H9 (cell line): Measurements from ENCODE around the gene GNRHR. TPM values are rescaled to one million over a fixed set of nuclear protein-coding genes. Genes with fewer than 3 reads are reported as not detected.

ENCODE experiments used
- DNase-seq: peaks from one replicate; pipeline ENCODE4 v3.0.0-alpha.2; 2017
- H2AFZ ChIP-seq: one replicate; pipeline ENCODE4 v1.6.1; 2013; ENCODE audit warnings: mild to moderate bottlenecking, low read length, control low read depth, moderate library complexity
- H2AK5ac ChIP-seq: 2 replicates; pipeline ENCODE4 v1.6.1; 2013; ENCODE audit warnings: low read length, control low read depth, mixed read lengths; ENCODE audit not compliant: insufficient read length
- H2BK120ac ChIP-seq: one replicate; pipeline ENCODE4 v1.6.1; 2013; ENCODE audit warnings: low read depth, mild to moderate bottlenecking, low read length, control low read depth, inconsistent platforms; ENCODE audit not compliant: poor library complexity, severe bottlenecking
- H2BK12ac ChIP-seq: 2 replicates; pipeline ENCODE4 v1.6.1; 2013; ENCODE audit warnings: low read length, control low read depth, mixed read lengths, low read depth; ENCODE audit not compliant: insufficient read length
- H2BK15ac ChIP-seq: 2 replicates; pipeline ENCODE4 v1.6.1; 2013; ENCODE audit warnings: low read depth, low read length, control low read depth
- H2BK20ac ChIP-seq: one replicate; pipeline ENCODE4 v1.6.1; 2013; ENCODE audit warnings: low read depth, mild to moderate bottlenecking, low read length, control low read depth, inconsistent platforms; ENCODE audit not compliant: poor library complexity, severe bottlenecking
- H2BK5ac ChIP-seq: 2 replicates; pipeline ENCODE4 v1.6.1; 2013; ENCODE audit warnings: low read length, control low read depth, mixed read lengths; ENCODE audit not compliant: insufficient read length
- H3K14ac ChIP-seq: 2 replicates; pipeline ENCODE4 v1.6.1; 2013; ENCODE audit warnings: low read length, control low read depth; ENCODE audit not compliant: insufficient read depth
- H3K18ac ChIP-seq: 2 replicates; pipeline ENCODE4 v1.6.1; 2013; ENCODE audit warnings: low read depth, mild to moderate bottlenecking, mixed read lengths, low read length, control low read depth; ENCODE audit not compliant: insufficient read length
- H3K23ac ChIP-seq: 2 replicates; pipeline ENCODE4 v1.6.1; 2013; ENCODE audit warnings: low read length, control low read depth, mixed read lengths, low read depth; ENCODE audit not compliant: insufficient read length
- H3K23me2 ChIP-seq: 2 replicates; pipeline ENCODE4 v1.6.1; 2013; ENCODE audit warnings: low read depth, mild to moderate bottlenecking, mixed read lengths, low read length, control low read depth; ENCODE audit not compliant: insufficient read length, poor library complexity, severe bottlenecking
- H3K27ac ChIP-seq: 2 replicates; pipeline ENCODE4 v1.5.1; 2013; ENCODE audit warnings: low read length, control low read depth, mixed read lengths, low read depth; ENCODE audit not compliant: insufficient read length
- H3K27me3 ChIP-seq: 2 replicates; pipeline ENCODE4 v1.6.1; 2013; ENCODE audit warnings: low read length, control low read depth, inconsistent platforms; ENCODE audit not compliant: insufficient read depth
- H3K4ac ChIP-seq: 2 replicates; pipeline ENCODE4 v1.6.1; 2013; ENCODE audit warnings: low read depth, mild to moderate bottlenecking, control low read depth, inconsistent platforms, low read length, moderate library complexity
- H3K4me1 ChIP-seq: 2 replicates; pipeline ENCODE4 v1.6.1; 2013; ENCODE audit warnings: low read length, control low read depth, inconsistent platforms; ENCODE audit not compliant: insufficient read depth
- H3K4me2 ChIP-seq: 2 replicates; pipeline ENCODE4 v1.6.1; 2013; ENCODE audit warnings: low read length, control low read depth, mixed read lengths; ENCODE audit not compliant: insufficient read length, insufficient read depth
- H3K56ac ChIP-seq: 2 replicates; pipeline ENCODE4 v1.6.1; 2013; ENCODE audit warnings: low read depth, mild to moderate bottlenecking, mixed read lengths, low read length, control low read depth; ENCODE audit not compliant: insufficient read length
- H3K79me1 ChIP-seq: 2 replicates; pipeline ENCODE4 v1.6.1; 2013; ENCODE audit warnings: low read depth, mild to moderate bottlenecking, moderate library complexity, low read length, control low read depth, inconsistent platforms; ENCODE audit not compliant: insufficient read depth, poor library complexity, severe bottlenecking
- H3K79me2 ChIP-seq: 2 replicates; pipeline ENCODE4 v1.6.1; 2013; ENCODE audit warnings: low read length, control low read depth, inconsistent platforms; ENCODE audit not compliant: insufficient read depth
- H3K9ac ChIP-seq: 2 replicates; pipeline ENCODE4 v1.6.1; 2013; ENCODE audit warnings: low read length, control low read depth, mixed read lengths; ENCODE audit not compliant: insufficient read length; ENCODE audit errors: extremely low read depth
- H3K9me3 ChIP-seq: one replicate; pipeline ENCODE4 v1.6.1; 2013; ENCODE audit warnings: low read depth, low read length, inconsistent platforms; ENCODE audit not compliant: control insufficient read depth
- H3T11ph ChIP-seq: one replicate; pipeline ENCODE4 v1.6.1; 2013; ENCODE audit warnings: mild to moderate bottlenecking, low read length, control low read depth, inconsistent platforms
- H4K20me1 ChIP-seq: one replicate; pipeline ENCODE4 v1.6.1; 2013; ENCODE audit not compliant: control insufficient read depth, insufficient read length, insufficient read depth
- H4K5ac ChIP-seq: 2 replicates; pipeline ENCODE4 v1.6.1; 2013; ENCODE audit warnings: low read depth, mild to moderate bottlenecking, mixed read lengths, low read length, control low read depth; ENCODE audit not compliant: insufficient read length
- H4K8ac ChIP-seq: replicated peaks from 2 replicates; pipeline ENCODE4 v1.6.1; 2013; ENCODE audit warnings: low read length, control low read depth, mixed read lengths, low read depth; ENCODE audit not compliant: insufficient read length
- H4K91ac ChIP-seq: 2 replicates; pipeline ENCODE4 v1.6.1; 2013; ENCODE audit warnings: low read depth, mild to moderate bottlenecking, moderate library complexity, mixed read lengths, low read length, control low read depth; ENCODE audit not compliant: insufficient read length
- H3K27ac Mint-ChIP-seq, 3 experiments: 2 replicates in 2 of 3; 3 replicates in 1 of 3; pipeline ENCODE4 v1.8.0; 2020 to 2021; ENCODE audit warnings: mixed read lengths in 3 of 3, mild to moderate bottlenecking in 1 of 3, moderate library complexity in 1 of 3
- H3K27me3 Mint-ChIP-seq: 2 replicates; pipeline ENCODE4 v1.8.0; 2021; ENCODE audit warnings: low read depth, mild to moderate bottlenecking, moderate library complexity, mixed read lengths
- H3K36me3 Mint-ChIP-seq, 3 experiments: 2 replicates in 2 of 3; 3 replicates in 1 of 3; pipeline ENCODE4 v1.8.0; 2020 to 2021; ENCODE audit warnings: low read depth in 3 of 3, mixed read lengths in 3 of 3; ENCODE audit not compliant: insufficient read depth in 1 of 3
- H3K4me1 Mint-ChIP-seq, 2 experiments: 2 replicates each; pipeline ENCODE4 v1.8.0; 2020; ENCODE audit warnings: mixed read lengths in 2 of 2
- H3K4me3 Mint-ChIP-seq, 2 experiments: 2 replicates in 1 of 2; 3 replicates in 1 of 2; pipeline ENCODE4 v1.8.0; 2020 to 2021; ENCODE audit warnings: mild to moderate bottlenecking in 2 of 2, mixed read lengths in 2 of 2, moderate library complexity in 1 of 2
- H3K9me3 Mint-ChIP-seq, 2 experiments: 2 replicates in 1 of 2; 3 replicates in 1 of 2; pipeline ENCODE4 v1.8.0; 2020; ENCODE audit warnings: mild to moderate bottlenecking in 2 of 2, mixed read lengths in 2 of 2, moderate library complexity in 1 of 2
- WGBS: extraction: QIAGEN DNeasy Blood & Tissue Kit; methylation state at CpG from one replicate; pipeline ENCODE4 v1.1.7; 2013; ENCODE audit warnings: missing lambda C conversion rate, low lambda C conversion rate, mixed read lengths; ENCODE audit not compliant: insufficient read length; ENCODE audit errors: extremely low coverage; 5-methylcytosine and 5-hydroxymethylcytosine counted together
- total RNA-seq: library from RNA; stranded (reverse); gene quantifications from 2 replicates; pipeline ENCODE4 v1.2.1, GENCODE V29; 2021
- TF ChIP-seq, protein P1 (sequence below): fragments of 200-600 bp; sonication (generic); conservative IDR thresholded peaks from 3 replicates; pipeline ENCODE4 v1.8.0; 2021; ENCODE audit warnings: antibody characterized with exemption, mild to moderate bottlenecking

Gene GNRHR
- total RNA-seq, 1 experiment from 2014 or later: not detected

DNA sequence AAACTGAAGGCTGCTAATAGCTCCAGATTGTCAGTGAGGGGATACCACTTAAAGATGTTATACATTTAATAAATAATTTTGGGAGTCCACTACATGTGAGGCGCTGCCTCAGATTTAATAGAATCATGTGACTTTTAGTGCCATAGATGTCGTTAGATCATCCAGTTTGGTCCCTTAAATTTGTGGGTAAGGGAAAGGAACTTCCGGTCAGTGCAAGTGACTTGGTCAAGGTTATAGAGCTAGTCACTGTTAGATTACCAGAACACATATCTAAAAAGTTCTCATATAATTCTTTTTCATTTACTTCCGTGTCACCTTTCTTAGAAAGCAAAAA is 52.7 kb downstream of the GNRHR start:
- peak overlapping the region; percentile 62 for H3K9ac ChIP-seq
- H3K27me3 Mint-ChIP-seq: no peaks in the 10 kb centered on the region
- no peak overlapping the region for H2BK5ac ChIP-seq
- no peak overlapping the region for H3K18ac ChIP-seq
- H4K91ac ChIP-seq: no peak overlapping the region
- H3K79me2 ChIP-seq: peaks cover 18% of the 10 kb centered on the region
- H3K27ac Mint-ChIP-seq: peak overlapping the region in 2 of 3 experiments; percentile 86 to 96; a peak in 4 of 7 replicates
- no peak overlapping the region for H2BK20ac ChIP-seq
- peaks cover 4 to 15% (median 12%) of the 10 kb centered on the region in 3 experiments for H3K36me3 Mint-ChIP-seq
- no peak overlapping the region for H3T11ph ChIP-seq
- H2AK5ac ChIP-seq: no peak overlapping the region
- H3K27ac ChIP-seq: no peak overlapping the region
- H3K9me3 Mint-ChIP-seq: peaks cover 0 to 3% of the 10 kb centered on the region in 2 experiments; a peak in 2 of 5 replicates
- TF ChIP-seq, protein P1, sequence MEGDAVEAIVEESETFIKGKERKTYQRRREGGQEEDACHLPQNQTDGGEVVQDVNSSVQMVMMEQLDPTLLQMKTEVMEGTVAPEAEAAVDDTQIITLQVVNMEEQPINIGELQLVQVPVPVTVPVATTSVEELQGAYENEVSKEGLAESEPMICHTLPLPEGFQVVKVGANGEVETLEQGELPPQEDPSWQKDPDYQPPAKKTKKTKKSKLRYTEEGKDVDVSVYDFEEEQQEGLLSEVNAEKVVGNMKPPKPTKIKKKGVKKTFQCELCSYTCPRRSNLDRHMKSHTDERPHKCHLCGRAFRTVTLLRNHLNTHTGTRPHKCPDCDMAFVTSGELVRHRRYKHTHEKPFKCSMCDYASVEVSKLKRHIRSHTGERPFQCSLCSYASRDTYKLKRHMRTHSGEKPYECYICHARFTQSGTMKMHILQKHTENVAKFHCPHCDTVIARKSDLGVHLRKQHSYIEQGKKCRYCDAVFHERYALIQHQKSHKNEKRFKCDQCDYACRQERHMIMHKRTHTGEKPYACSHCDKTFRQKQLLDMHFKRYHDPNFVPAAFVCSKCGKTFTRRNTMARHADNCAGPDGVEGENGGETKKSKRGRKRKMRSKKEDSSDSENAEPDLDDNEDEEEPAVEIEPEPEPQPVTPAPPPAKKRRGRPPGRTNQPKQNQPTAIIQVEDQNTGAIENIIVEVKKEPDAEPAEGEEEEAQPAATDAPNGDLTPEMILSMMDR: no peak
- no peaks in the 10 kb centered on the region for H3K4me1 ChIP-seq
- no peak overlapping the region for H4K8ac ChIP-seq
- H3K4me2 ChIP-seq: peak overlapping the region; percentile 25
- H3K4me3 Mint-ChIP-seq: peak overlapping the region; percentile 84 to 88
- no peaks in the 10 kb centered on the region for H3K9me3 ChIP-seq
- no peak overlapping the region for H4K5ac ChIP-seq
- H3K56ac ChIP-seq: no peak overlapping the region
- H3K4me1 Mint-ChIP-seq: peaks cover 13 to 15% of the 10 kb centered on the region in 2 experiments
- no peak for DNase-seq
- H2BK120ac ChIP-seq: no peak overlapping the region
- H2BK15ac ChIP-seq: no peak overlapping the region
- H3K4ac ChIP-seq: no peak overlapping the region
- H3K23me2 ChIP-seq: no peaks in the 10 kb centered on the region
- H2BK12ac ChIP-seq: no peak overlapping the region
- no CpG with 5 or more reads among the region's 4 CpGs for WGBS
- H3K23ac ChIP-seq: no peak overlapping the region
- no peak overlapping the region for H2AFZ ChIP-seq
- no peaks in the 10 kb centered on the region for H4K20me1 ChIP-seq
- H3K27me3 ChIP-seq: no peaks in the 10 kb centered on the region
- H3K14ac ChIP-seq: no peak overlapping the region
- peaks cover 9% of the 10 kb centered on the region for H3K79me1 ChIP-seq
